HCT116 (cell line): Measurements from ENCODE around the gene ZNRF4. TPM values are rescaled to one million over a fixed set of nuclear protein-coding genes. Genes with fewer than 3 reads are reported as not detected.

Source experiments
- ATAC-seq: fragments of 200-7000 bp; cut with Tn5 transposase; 2 replicates; pipeline ENCODE4 v1.9.1; 2020; ENCODE audit warnings: mild to moderate bottlenecking, moderate library complexity
- BruUV-seq: library from RNA; stranded (reverse); fragments of 400-500 nt; replicated peaks from 2 replicates; lab custom pipeline; 2021; lab: Mats Ljungman, UMichigan
- CTCF ChIA-PET: fragments of 300-600 bp; sonication (Branson Sonifier 250); formaldehyde crosslinking; loops from one replicate; lab custom pipeline; 2021; ENCODE audit warnings: antibody characterized with exemption; lab: Charles Lee
- POLR2A ChIA-PET: fragments of 300-600, 350-600 bp; sonication (Branson Sonifier 250); formaldehyde crosslinking; loops from one replicate; lab custom pipeline; 2021; ENCODE audit warnings: antibody characterized with exemption; lab: Charles Lee
- RAD21 ChIA-PET, 2 experiments: fragments of 300-600 bp; sonication (Branson Sonifier 250); formaldehyde crosslinking; loops; one replicate each; lab custom pipeline; 2023; ENCODE audit warnings: low total read pairs in 2 of 2; ENCODE audit not compliant: uncharacterized antibody in 2 of 2, unreplicated experiment in 2 of 2, low non-redundant PET in 1 of 2; lab: Charles Lee
- DNase-seq: peaks from one replicate; pipeline ENCODE4 v3.0.0-alpha.2; 2010; ENCODE audit warnings: low read depth, low spot score
- H2AFZ ChIP-seq: fragments of 200-600 bp; shearing (Covaris generic), sonication (generic); 2 replicates; pipeline ENCODE4 v1.6.1; 2017; ENCODE audit warnings: low read depth, mixed run types, mixed read lengths, antibody characterized with exemption, low read length; ENCODE audit not compliant: poor library complexity, severe bottlenecking
- H3K27ac ChIP-seq: 2 replicates; pipeline ENCODE4 v1.5.1; 2012; ENCODE audit warnings: low read depth, low read length
- H3K27me3 ChIP-seq: fragments of 200-600 bp; sonication (generic); 2 replicates; pipeline ENCODE4 v1.6.1; 2016; ENCODE audit warnings: mixed run types, low read length, mixed read lengths; ENCODE audit not compliant: insufficient read depth
- H3K36me3 ChIP-seq, 2 experiments: fragments of 200-500 bp in 1 of 2; fragments of 200-600 bp in 1 of 2; sonication (Bioruptor generic) in 1 of 2; sonication (generic) in 1 of 2; 2 replicates each; pipeline versions ENCODE4 v1.5.1 to v1.6.1; 2014 to 2016; ENCODE audit warnings: low read length in 2 of 2, inconsistent platforms in 1 of 2, mixed read lengths in 1 of 2, mixed run types in 1 of 2; ENCODE audit not compliant: insufficient read depth in 2 of 2, control insufficient read depth in 1 of 2
- H3K4me1 ChIP-seq, 2 experiments: fragments of 200-600 bp in 1 of 2; sonication (generic) in 1 of 2; 2 replicates each; pipeline versions ENCODE4 v1.5.1 to v1.6.1; 2012 to 2017; ENCODE audit warnings: low read length in 2 of 2, inconsistent platforms in 1 of 2, mild to moderate bottlenecking in 1 of 2, mixed read lengths in 1 of 2, mixed run types in 1 of 2, moderate library complexity in 1 of 2; ENCODE audit not compliant: insufficient read depth in 2 of 2, control insufficient read depth in 1 of 2
- H3K4me2 ChIP-seq: fragments of 200-600 bp; sonication (generic); 2 replicates; pipeline ENCODE4 v1.6.1; 2017; ENCODE audit warnings: mixed run types, low read length, mixed read lengths
- H3K4me3 ChIP-seq, 2 experiments: fragments of 200-600 bp in 1 of 2; sonication (generic) in 1 of 2; replicated peaks in 1 of 2; 2 replicates each; pipeline ENCODE4 v1.5.1; 2011 to 2016; ENCODE audit warnings: low read length in 2 of 2, control low read depth in 1 of 2, low read depth in 1 of 2, mild to moderate bottlenecking in 1 of 2, mixed read lengths in 1 of 2, mixed run types in 1 of 2
- H3K79me2 ChIP-seq: fragments of 200-600 bp; sonication (generic); 2 replicates; pipeline ENCODE4 v1.6.1; 2017; ENCODE audit warnings: mild to moderate bottlenecking, mixed run types, low read length, moderate library complexity, mixed read lengths; ENCODE audit not compliant: insufficient read depth
- H3K9ac ChIP-seq: fragments of 200-600 bp; sonication (generic); 2 replicates; pipeline ENCODE4 v1.6.1; 2016; ENCODE audit warnings: low read length, mixed read lengths
- H3K9me2 ChIP-seq: fragments of 200-600 bp; sonication (generic), shearing (Covaris generic); 2 replicates; pipeline ENCODE4 v1.6.1; 2017; ENCODE audit warnings: mixed run types, mild to moderate bottlenecking, moderate library complexity; ENCODE audit not compliant: insufficient read depth
- H3K9me3 ChIP-seq, 2 experiments: fragments of 200-500 bp in 1 of 2; fragments of 200-600 bp in 1 of 2; sonication (Bioruptor generic) in 1 of 2; sonication (generic) in 1 of 2; 2 replicates each; pipeline ENCODE4 v1.6.1; 2014 to 2017; ENCODE audit warnings: low read length in 2 of 2, mixed read lengths in 2 of 2, inconsistent platforms in 1 of 2, low read depth in 1 of 2, mild to moderate bottlenecking in 1 of 2, mixed run types in 1 of 2, moderate library complexity in 1 of 2; ENCODE audit not compliant: control insufficient read depth in 1 of 2, insufficient read depth in 1 of 2
- H4K20me1 ChIP-seq: fragments of 200-600 bp; sonication (generic), shearing (Covaris generic); 2 replicates; pipeline ENCODE4 v1.6.1; 2017; ENCODE audit warnings: mixed run types, mild to moderate bottlenecking, moderate library complexity; ENCODE audit not compliant: insufficient read depth
- CBX3 ChIP-seq: IDR thresholded peaks from 2 replicates; pipeline ENCODE4 v1.6.1; 2012; ENCODE audit warnings: low read depth
- CEBPB ChIP-seq: IDR thresholded peaks from 2 replicates; pipeline ENCODE4 v1.6.1; 2012; ENCODE audit warnings: low read depth
- EGR1 ChIP-seq: IDR thresholded peaks from 2 replicates; pipeline ENCODE4 v1.6.1; 2012; ENCODE audit warnings: low read depth
- ELF1 ChIP-seq: IDR thresholded peaks from 2 replicates; pipeline ENCODE4 v1.6.1; 2012; ENCODE audit warnings: low read depth, borderline replicate concordance
- EZH2 ChIP-seq: fragments of 200-600 bp; sonication (generic); IDR thresholded peaks from 2 replicates; pipeline ENCODE4 v1.6.1; 2017; ENCODE audit warnings: antibody characterized with exemption, mixed run types
- EZH2phosphoT487 ChIP-seq: fragments of 200-600 bp; IDR thresholded peaks from 2 replicates; pipeline ENCODE4 v1.6.1; 2018; ENCODE audit warnings: antibody characterized with exemption, borderline replicate concordance
- FOSL1 ChIP-seq: IDR thresholded peaks from 2 replicates; pipeline ENCODE4 v1.6.1; 2012; ENCODE audit warnings: low read depth
- JUND ChIP-seq: IDR thresholded peaks from 2 replicates; pipeline ENCODE4 v1.6.1; 2012
- POLR2A ChIP-seq: IDR thresholded peaks from 2 replicates; pipeline ENCODE4 v1.7.0; 2011; ENCODE audit warnings: borderline replicate concordance; ENCODE audit not compliant: insufficient read depth, insufficient read length; ENCODE audit errors: extremely low read depth
- SIN3A ChIP-seq: IDR thresholded peaks from 2 replicates; pipeline ENCODE4 v1.6.1; 2012; ENCODE audit warnings: low read depth
- SRF ChIP-seq: IDR thresholded peaks from 2 replicates; pipeline ENCODE4 v1.6.1; 2012; ENCODE audit warnings: low read depth
- TCF7L2 ChIP-seq: IDR thresholded peaks from 2 replicates; pipeline ENCODE4 v1.7.0; 2011; ENCODE audit warnings: borderline replicate concordance, inconsistent platforms; ENCODE audit not compliant: insufficient read depth, insufficient read length; ENCODE audit errors: extremely low read depth
- YY1 ChIP-seq: IDR thresholded peaks from 2 replicates; pipeline ENCODE4 v1.6.1; 2011; ENCODE audit warnings: low read length, low read depth, moderate library complexity, mild to moderate bottlenecking; ENCODE audit not compliant: insufficient replicate concordance; ENCODE audit errors: extremely low read depth
- ZFX ChIP-seq: fragments of 450-650 bp; IDR thresholded peaks from 2 replicates; pipeline ENCODE4 v1.6.1; 2017
- intact Hi-C: fragments of 100-400 bp; cut with micrococcal nuclease; formaldehyde crosslinking; loops from 2 replicates; pipeline ENCODE4 v1.10.0; 2022
- total RNA-seq: library from RNA; stranded (reverse); gene quantifications from one replicate; pipeline ENCODE4 v1.2.1, GENCODE V29; 2021; ENCODE audit not compliant: unreplicated experiment
- TF ChIP-seq, protein P1 (sequence below): IDR thresholded peaks from 2 replicates; pipeline ENCODE4 v1.6.1; 2011; ENCODE audit warnings: mild to moderate bottlenecking, low read length, moderate library complexity; ENCODE audit not compliant: insufficient replicate concordance; ENCODE audit errors: extremely low read depth
- TF ChIP-seq, protein P2 (sequence below): IDR thresholded peaks from 2 replicates; pipeline ENCODE4 v1.6.1; 2012

ZNRF4 gene
- total RNA-seq, 1 experiment from 2014 or later: not detected

DNA sequence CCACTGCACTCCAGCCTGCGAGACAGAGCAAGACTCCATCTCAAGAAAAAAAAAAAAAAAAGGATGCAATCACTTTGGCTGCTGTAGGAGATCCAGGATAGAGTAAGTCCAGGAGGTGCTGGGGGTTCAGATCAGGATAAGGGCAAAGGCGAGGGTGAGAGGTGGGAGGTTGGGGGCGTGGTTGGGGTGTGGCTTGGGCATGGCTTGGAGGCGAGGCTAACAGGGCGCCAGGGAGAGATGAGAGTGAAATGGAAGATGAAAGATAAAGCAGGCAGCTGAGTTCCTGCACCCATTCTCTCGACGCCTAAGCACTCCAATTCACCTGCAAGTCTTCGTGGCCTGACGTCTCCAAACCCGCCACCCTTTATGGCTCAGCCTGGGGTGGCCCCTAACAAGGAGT is 25.0 kb upstream of the ZNRF4 start:
- intact Hi-C loops: no loop called here
- no TSS peak for BruUV-seq
- Histone ChIP-seq H3K36me3 (no peaks in the 10 kb centered on the region), H3K9me3 (no peaks in the 10 kb centered on the region), H3K27ac (no peak overlapping the region), H4K20me1 (no peaks in the 10 kb centered on the region), H3K27me3 (peaks cover 6% of the 10 kb centered on the region; the same call in 1 of the 2 replicates), H3K4me3 (no peak overlapping the region), H3K4me1 (peaks cover under 1 to 15% of the 10 kb centered on the region in 2 experiments), H3K9me2 (no peaks in the 10 kb centered on the region), H3K9ac (no peak overlapping the region), H3K79me2 (no peaks in the 10 kb centered on the region)
- DNase-seq (no peak), ATAC-seq (no peak)
- CTCF ChIA-PET: no interaction called here
- RAD21 ChIA-PET: no interaction called here
- POLR2A ChIA-PET: no interaction called here
- TF ChIP-seq POLR2A (no peak), ELF1 (no peak), SIN3A (no peak), EGR1 (no peak), EZH2phosphoT487 (no peak), TCF7L2 (no peak), YY1 (no peak), ZFX (no peak), SRF (no peak), CBX3 (no peak), FOSL1 (no peak), EZH2 (no peak), JUND (no peak), CEBPB (no peak)
- TF ChIP-seq, protein P1, sequence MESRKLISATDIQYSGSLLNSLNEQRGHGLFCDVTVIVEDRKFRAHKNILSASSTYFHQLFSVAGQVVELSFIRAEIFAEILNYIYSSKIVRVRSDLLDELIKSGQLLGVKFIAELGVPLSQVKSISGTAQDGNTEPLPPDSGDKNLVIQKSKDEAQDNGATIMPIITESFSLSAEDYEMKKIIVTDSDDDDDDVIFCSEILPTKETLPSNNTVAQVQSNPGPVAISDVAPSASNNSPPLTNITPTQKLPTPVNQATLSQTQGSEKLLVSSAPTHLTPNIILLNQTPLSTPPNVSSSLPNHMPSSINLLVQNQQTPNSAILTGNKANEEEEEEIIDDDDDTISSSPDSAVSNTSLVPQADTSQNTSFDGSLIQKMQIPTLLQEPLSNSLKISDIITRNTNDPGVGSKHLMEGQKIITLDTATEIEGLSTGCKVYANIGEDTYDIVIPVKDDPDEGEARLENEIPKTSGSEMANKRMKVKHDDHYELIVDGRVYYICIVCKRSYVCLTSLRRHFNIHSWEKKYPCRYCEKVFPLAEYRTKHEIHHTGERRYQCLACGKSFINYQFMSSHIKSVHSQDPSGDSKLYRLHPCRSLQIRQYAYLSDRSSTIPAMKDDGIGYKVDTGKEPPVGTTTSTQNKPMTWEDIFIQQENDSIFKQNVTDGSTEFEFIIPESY: no peak
- TF ChIP-seq, protein P2, sequence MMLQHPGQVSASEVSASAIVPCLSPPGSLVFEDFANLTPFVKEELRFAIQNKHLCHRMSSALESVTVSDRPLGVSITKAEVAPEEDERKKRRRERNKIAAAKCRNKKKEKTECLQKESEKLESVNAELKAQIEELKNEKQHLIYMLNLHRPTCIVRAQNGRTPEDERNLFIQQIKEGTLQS: no peak
- TF ChIP-seq, all 23 proteins: peak for 0
- Histone ChIP-seq H3K4me2 (no peak overlapping the region), H2AFZ (no peak overlapping the region)
